ENCODE data around the gene DOCK4.

GRCh38 chr7:111852081-111852480 is 354.1 kb downstream of the DOCK4 start:
- TF ChIP-seq CTCF (IDR thresholded peaks at IDR 0.05) (no peak), POLR2A (IDR thresholded peaks at IDR 0.05) (no peak), POLR2AphosphoS5 (IDR thresholded peaks at IDR 0.05) (no peak)
